SU-DHL-6 (cell line): ENCODE measurements around the gene TMEM187.

ENCODE experiments used
- CTCF ChIP-seq: fragments of 200-600 bp; sonication (generic); IDR thresholded peaks from one replicate; pipeline ENCODE4 v1.5.1; 2017; ENCODE audit warnings: antibody characterized with exemption, mild to moderate bottlenecking, low read length, moderate library complexity; ENCODE audit not compliant: insufficient read depth, poor library complexity, severe bottlenecking
- EZH2phosphoT487 ChIP-seq: fragments of 200-600 bp; sonication (generic), shearing (Covaris generic); conservative IDR thresholded peaks from 2 replicates; pipeline ENCODE4 v1.6.1; 2018; ENCODE audit warnings: mild to moderate bottlenecking, antibody characterized with exemption, low read length, moderate library complexity, mixed read lengths

- TF ChIP-seq CTCF, result no peak
- TF ChIP-seq EZH2phosphoT487, result no peak
Measured at GRCh38 chrX:153926858-153927671, 45.5 kb upstream of the TMEM187 start.
